SJSA1 (cell line): Measurements from ENCODE around the gene MECR. TPM values are rescaled to one million over a fixed set of nuclear protein-coding genes. Genes with fewer than 3 reads are reported as not detected.

ENCODE experiments used
- DNase-seq, 2 experiments: peaks; one replicate each; pipeline ENCODE4 v3.0.0-alpha.2; 2015 to 2020; ENCODE audit warnings: low spot score in 2 of 2, low read depth in 1 of 2
- H3K27ac ChIP-seq: fragments of 250-450 bp; sonication (Bioruptor Pico); 2 replicates; pipeline ENCODE4 v1.5.1; 2020; ENCODE audit warnings: mild to moderate bottlenecking, moderate library complexity
- H3K27me3 ChIP-seq: fragments of 250-450 bp; sonication (Bioruptor Pico); replicated peaks from 2 replicates; pipeline ENCODE4 v1.5.1; 2020; ENCODE audit warnings: mild to moderate bottlenecking, moderate library complexity
- H3K36me3 ChIP-seq: fragments of 250-450 bp; sonication (Bioruptor Pico); 2 replicates; pipeline ENCODE4 v1.5.1; 2020; ENCODE audit warnings: mild to moderate bottlenecking
- H3K4me1 ChIP-seq: fragments of 250-450 bp; sonication (Bioruptor Pico); replicated peaks from 2 replicates; pipeline ENCODE4 v1.6.1; 2021; ENCODE audit warnings: mild to moderate bottlenecking
- H3K4me3 ChIP-seq: fragments of 250-450 bp; sonication (Bioruptor Pico); 2 replicates; pipeline ENCODE4 v1.5.1; 2020; ENCODE audit warnings: mild to moderate bottlenecking
- H3K9me3 ChIP-seq: fragments of 250-450 bp; sonication (Bioruptor Pico); replicated peaks from 2 replicates; pipeline ENCODE4 v1.5.1; 2020; ENCODE audit warnings: mild to moderate bottlenecking
- total RNA-seq: library from RNA; depleted of rRNA; stranded (reverse); fragments of >200 nt; shearing (Covaris generic); gene quantifications from 2 replicates; pipeline ENCODE4 v1.2.3, GENCODE V29; 2014

The MECR gene
- total RNA-seq, 1 experiment from 2014 or later = 22.5 TPM

DNA sequence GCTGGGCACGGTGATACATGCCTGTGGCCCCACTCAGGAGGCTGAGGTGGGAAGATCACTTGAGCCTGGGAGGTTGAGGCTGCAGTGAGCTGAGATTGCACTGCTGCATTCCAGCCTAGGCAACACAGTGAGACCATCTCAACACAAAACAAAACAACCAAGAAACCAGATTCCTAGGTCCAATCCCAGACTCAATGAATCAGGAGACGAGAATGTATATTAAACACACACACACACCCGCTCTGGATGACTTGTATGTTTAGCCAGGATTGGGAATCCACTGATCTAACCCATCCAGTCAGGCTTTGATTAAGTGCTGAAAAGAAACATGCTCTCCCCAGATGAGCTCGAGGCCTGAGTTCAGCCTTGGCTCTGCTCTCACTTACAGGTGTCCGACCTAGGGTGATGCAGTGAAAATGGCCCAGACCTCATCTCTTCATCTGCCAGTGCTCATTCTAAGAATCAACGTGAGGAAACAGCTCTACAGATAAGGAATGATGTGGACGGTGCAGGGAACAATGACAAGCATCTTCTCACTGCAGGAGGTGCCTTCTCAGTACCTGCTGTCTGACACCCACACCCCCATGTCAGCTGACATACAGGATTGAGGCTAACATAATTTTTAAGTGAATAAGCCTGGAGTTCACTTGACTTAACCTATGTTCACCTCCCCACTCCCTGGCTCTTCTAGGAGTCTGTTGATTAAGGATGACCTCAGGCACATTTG, 33.7 kb downstream of the MECR start:
- no peaks in the 10 kb centered on the region for H3K9me3 ChIP-seq
- H3K4me1 ChIP-seq = peaks cover 7% of the 10 kb centered on the region
- peaks cover 57% of the 10 kb centered on the region for H3K36me3 ChIP-seq
- H3K27me3 ChIP-seq = no peaks in the 10 kb centered on the region
- no peak overlapping the region for H3K27ac ChIP-seq
- no peak for DNase-seq
- no peak overlapping the region for H3K4me3 ChIP-seq

GRCh38 chr1:29195881-29196291, 34.8 kb downstream of the MECR start:
- Histone ChIP-seq H3K27me3 (no peaks in the 10 kb centered on the region), H3K4me3 (no peak overlapping the region), H3K36me3 (peaks cover 46% of the 10 kb centered on the region), H3K9me3 (no peaks in the 10 kb centered on the region), H3K4me1 (peaks cover 6% of the 10 kb centered on the region), H3K27ac (no peak overlapping the region)
- no peak for DNase-seq

GRCh38 chr1:29193879-29194455, 36.8 kb downstream of the MECR start:
- Histone ChIP-seq H3K27ac (no peak overlapping the region), H3K4me1 (peaks cover 15% of the 10 kb centered on the region), H3K9me3 (no peaks in the 10 kb centered on the region), H3K4me3 (no peak overlapping the region), H3K36me3 (peaks cover 33% of the 10 kb centered on the region), H3K27me3 (no peaks in the 10 kb centered on the region)
- no peak for DNase-seq

DNA sequence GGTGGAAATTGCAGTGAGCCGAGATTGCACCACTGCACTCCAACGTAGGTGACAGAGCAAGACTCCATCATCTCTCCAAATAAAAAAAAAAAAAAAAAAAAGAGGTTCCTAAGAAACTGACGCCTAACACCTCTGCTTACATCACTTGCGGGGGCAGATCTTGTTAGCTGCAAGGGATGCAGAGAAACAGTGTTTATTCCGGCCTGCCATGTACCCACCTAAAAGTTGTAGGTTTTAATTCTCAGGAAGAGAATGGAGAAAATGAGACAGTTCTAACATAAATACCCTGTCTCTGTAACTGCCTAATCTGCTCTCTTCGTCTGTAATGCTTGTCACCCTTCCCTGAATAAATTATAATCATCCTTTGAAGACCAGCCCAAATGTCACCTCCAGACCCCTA, 40.0 kb downstream of the MECR start:
- Histone ChIP-seq H3K4me3 (no peak overlapping the region), H3K9me3 (no peaks in the 10 kb centered on the region), H3K27ac (no peak overlapping the region), H3K36me3 (peaks cover 18% of the 10 kb centered on the region), H3K4me1 (peaks cover 18% of the 10 kb centered on the region), H3K27me3 (no peaks in the 10 kb centered on the region)
- DNase-seq = no peak

DNA sequence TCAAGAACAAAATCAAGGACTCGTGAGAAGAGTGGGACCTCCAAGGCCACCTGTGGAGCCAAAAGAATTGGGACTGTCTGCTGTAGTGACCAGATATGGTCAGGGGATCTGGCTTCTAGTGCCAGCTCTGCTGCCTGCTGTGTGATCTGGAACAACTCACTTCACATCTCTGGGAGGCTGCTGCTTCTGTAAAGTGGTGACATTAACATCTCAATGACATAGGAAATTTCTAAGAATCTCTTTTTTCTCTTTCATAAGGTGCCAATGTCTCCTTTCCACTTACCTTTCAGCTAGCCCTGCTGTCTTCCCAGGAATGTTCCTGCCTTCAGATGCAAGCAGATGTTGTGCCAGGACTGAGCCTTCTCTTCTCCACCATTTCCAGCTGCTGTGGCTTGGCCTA, 44.0 kb downstream of the MECR start:
- Histone ChIP-seq H3K9me3 (no peaks in the 10 kb centered on the region), H3K4me3 (no peak overlapping the region), H3K27me3 (no peaks in the 10 kb centered on the region), H3K4me1 (peaks cover 26% of the 10 kb centered on the region), H3K27ac (no peak overlapping the region; the same call in 1 of the 2 replicates), H3K36me3 (no peaks in the 10 kb centered on the region; the same call in none of the 2 replicates)
- DNase-seq = no peak

- no peaks in the 10 kb centered on the region for H3K27me3 ChIP-seq
- peak overlapping the region; percentile 28 for H3K27ac ChIP-seq
- H3K4me1 ChIP-seq = peaks cover 26% of the 10 kb centered on the region
- peaks cover 4% of the 10 kb centered on the region for H3K36me3 ChIP-seq
- no peaks in the 10 kb centered on the region for H3K9me3 ChIP-seq
- DNase-seq = peak in 1 of 2 experiments; percentile 36
- H3K4me3 ChIP-seq = no peak overlapping the region
Measured at GRCh38 chr1:29186252-29186651, 44.5 kb downstream of the MECR start.

- Histone ChIP-seq H3K27ac (no peak overlapping the region), H3K9me3 (no peaks in the 10 kb centered on the region), H3K27me3 (no peaks in the 10 kb centered on the region), H3K4me1 (peaks cover 30% of the 10 kb centered on the region), H3K4me3 (no peak overlapping the region), H3K36me3 (peaks cover 30% of the 10 kb centered on the region)
- DNase-seq = no peak
Measured at GRCh38 chr1:29183287-29183686, 47.4 kb downstream of the MECR start.

DNA sequence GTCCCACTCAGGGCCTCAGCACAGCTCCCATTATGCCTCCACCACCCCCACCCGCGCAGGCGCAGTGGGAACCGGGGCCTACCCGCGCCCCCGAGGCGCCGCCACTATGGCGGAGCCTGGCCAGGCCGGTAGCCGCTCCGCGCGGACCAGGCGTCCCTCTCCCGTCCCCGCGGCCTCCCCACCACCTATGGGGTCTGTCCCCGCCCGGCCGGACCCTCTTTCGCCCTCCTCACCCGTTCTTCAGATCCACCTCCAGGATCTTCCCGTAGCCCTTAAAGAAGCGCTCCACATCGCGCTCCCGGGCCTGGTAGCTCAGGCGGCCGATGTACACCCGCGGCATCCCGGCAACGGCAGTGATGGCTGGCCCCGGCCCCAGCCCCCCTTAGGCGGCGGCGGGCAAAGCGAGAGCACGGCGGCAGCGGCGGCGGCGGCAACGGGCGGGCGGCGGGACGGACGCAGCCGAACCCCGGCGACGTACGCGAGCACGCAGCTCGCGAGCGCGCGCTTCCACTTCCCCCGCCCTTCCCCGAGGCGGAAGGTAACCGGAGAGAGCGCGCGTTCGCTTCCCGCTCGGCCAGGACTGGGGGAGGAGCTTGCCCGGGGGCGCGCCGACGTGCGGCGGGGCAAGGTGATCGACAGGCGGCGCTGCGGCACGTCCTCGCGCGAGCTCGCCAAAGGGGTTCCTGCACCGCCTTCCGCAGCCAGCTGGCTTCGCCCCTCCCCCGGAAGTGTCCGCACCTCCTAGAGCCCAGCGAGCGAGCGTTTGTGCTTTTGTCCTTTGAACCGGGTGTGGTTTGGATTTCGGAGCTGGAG, 49.1 kb downstream of the MECR start, which contains the start of gene SRSF4:
TSS of gene SRSF4 (minus strand) at position 488 of the 813 bp plus-strand sequence. CDS start at position 340, 148 bp downstream.
- Histone ChIP-seq H3K27me3 (no peaks in the 10 kb centered on the region), H3K4me1 (peaks cover 30% of the 10 kb centered on the region), H3K9me3 (no peaks in the 10 kb centered on the region), H3K36me3 (peaks cover 41% of the 10 kb centered on the region), H3K27ac (peak within 1 kb of the TSS; percentile 99), H3K4me3 (peak within 1 kb of the TSS; percentile 94)
- peak; percentile 99 for DNase-seq

DNA sequence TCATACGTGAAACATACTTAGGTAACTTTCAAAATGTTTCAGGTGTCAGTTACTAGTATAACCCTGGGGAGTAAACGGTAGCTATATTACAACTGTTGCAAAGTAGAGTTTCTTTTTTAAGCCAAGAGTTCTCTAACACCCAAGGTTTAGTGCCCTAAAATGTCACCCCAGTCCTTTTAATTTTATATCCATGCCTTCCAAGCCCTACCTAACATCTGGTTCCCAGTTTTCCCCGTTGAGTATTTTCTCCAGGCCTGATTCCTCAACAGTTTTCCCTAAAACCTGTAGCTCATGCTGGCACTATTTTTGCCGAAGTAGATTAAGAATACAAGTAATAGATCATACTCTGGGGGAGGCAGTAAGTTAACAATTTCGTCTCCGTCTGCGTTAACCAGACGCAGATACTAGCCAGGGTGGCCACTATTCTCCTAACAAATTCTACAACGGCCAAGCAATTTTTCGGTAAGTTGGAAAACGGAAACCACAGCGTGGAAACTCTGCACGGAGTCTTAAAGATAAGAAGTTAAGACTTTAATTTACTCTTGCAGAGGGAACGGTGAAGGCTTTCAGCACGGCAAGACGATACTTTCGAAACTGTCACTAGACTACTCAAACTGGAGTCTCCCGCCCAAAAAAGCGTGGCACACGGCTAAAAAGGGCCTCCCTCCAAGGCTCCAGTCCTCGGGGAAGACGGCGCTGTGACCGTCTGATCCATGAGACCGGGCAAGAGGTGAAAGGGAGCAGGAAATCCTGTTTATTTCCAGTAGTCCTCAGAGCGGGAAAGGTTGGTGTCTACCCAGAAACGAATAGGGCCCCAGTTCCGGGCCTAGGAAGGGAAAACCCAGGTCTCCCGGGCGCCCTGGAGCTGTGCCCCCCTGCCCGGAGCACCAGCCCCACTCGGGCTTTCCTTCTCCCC, 50.0 kb downstream of the MECR start:
- Histone ChIP-seq H3K27me3 (no peaks in the 10 kb centered on the region), H3K27ac (peak overlapping the region; percentile 99), H3K9me3 (no peaks in the 10 kb centered on the region), H3K36me3 (peaks cover 49% of the 10 kb centered on the region), H3K4me3 (peak overlapping the region; percentile 94), H3K4me1 (peaks cover 22% of the 10 kb centered on the region)
- DNase-seq = peak in 1 of 2 experiments; percentile 79

- no peaks in the 10 kb centered on the region for H3K9me3 ChIP-seq
- H3K4me1 ChIP-seq = peaks cover 20% of the 10 kb centered on the region
- no peaks in the 10 kb centered on the region for H3K27me3 ChIP-seq
- no peak overlapping the region for H3K27ac ChIP-seq
- DNase-seq = no peak
- peaks cover 57% of the 10 kb centered on the region for H3K36me3 ChIP-seq
- peak overlapping the region; percentile 94 for H3K4me3 ChIP-seq
Measured at GRCh38 chr1:29179641-29180184, 51.0 kb downstream of the MECR start.

DNA sequence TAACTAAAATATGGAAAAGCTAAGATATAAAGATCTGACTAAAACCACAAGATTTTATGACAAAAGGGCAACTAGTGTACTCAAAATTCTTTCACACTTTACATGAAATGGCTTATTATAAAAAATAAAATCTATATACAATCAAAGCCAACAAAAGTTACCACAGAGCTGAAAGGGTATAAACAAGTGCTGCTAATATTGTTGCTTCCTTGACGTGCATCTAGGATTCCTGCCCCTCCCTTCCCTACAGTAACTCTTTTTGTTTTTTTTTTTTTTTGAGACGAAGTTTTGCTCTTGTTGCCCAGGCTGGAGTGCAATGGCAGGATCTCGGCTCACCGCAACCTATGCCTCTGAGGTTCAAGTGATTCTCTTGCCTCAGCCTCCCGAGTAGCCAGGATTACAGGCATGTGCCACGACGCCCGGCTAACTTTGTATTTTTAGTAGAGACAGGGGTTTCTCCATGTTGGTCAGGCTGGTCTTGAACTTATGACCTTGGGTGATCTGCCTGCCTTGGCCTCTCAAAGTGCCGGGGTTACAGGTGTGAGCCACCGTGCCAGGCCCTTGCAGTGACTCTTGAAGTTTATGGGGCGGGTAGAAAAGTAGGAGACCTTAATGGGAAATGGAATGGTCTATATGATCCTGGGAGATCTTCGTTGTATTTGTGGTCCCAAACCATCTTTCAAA, 53.6 kb downstream of the MECR start:
- no peak overlapping the region for H3K27ac ChIP-seq
- no peak overlapping the region for H3K4me3 ChIP-seq
- H3K9me3 ChIP-seq = no peaks in the 10 kb centered on the region
- peaks cover 69% of the 10 kb centered on the region for H3K36me3 ChIP-seq
- DNase-seq = no peak
- H3K27me3 ChIP-seq = no peaks in the 10 kb centered on the region
- peaks cover 15% of the 10 kb centered on the region for H3K4me1 ChIP-seq

- no peak for DNase-seq
- no peaks in the 10 kb centered on the region for H3K27me3 ChIP-seq
- no peak overlapping the region for H3K27ac ChIP-seq
- H3K36me3 ChIP-seq = peaks cover 72% of the 10 kb centered on the region
- H3K4me1 ChIP-seq = peaks cover 15% of the 10 kb centered on the region
- H3K4me3 ChIP-seq = no peak overlapping the region
- no peaks in the 10 kb centered on the region for H3K9me3 ChIP-seq
Measured at GRCh38 chr1:29176576-29176975, 54.2 kb downstream of the MECR start.
